B cell (primary cell): ENCODE data around the gene IMMP2L.

Source experiments
- CTCF ChIP-seq: fragments of 200-600 bp; IDR thresholded peaks from one replicate; pipeline ENCODE4 v1.8.0; 2022; ENCODE audit warnings: antibody characterized with exemption, mild to moderate bottlenecking
- EZH2 ChIP-seq: IDR thresholded peaks from 2 replicates; pipeline ENCODE4 v1.6.1; 2012; ENCODE audit warnings: borderline replicate concordance, low read depth, mild to moderate bottlenecking, moderate library complexity, low read length; ENCODE audit not compliant: insufficient read depth, poor library complexity, severe bottlenecking

- TF ChIP-seq CTCF (no peak), EZH2 (no peak)
These were observed 253.6 kb downstream of the IMMP2L start for GRCh38 chr7:111308691-111309090.
